Mammary epithelial cell (primary cell): ENCODE measurements around the gene TMEM237.

Experiments
- EZH2 ChIP-seq: IDR thresholded peaks from 2 replicates; pipeline ENCODE4 v1.6.1; 2012; ENCODE audit warnings: low read length, inconsistent platforms, borderline replicate concordance
- TF ChIP-seq, protein P1 (sequence below), 2 donors: IDR thresholded peaks in 1 of 2; conservative IDR thresholded peaks in 1 of 2; 2 replicates each; pipeline ENCODE4 v1.5.1; 2011 to 2012; ENCODE audit warnings: inconsistent platforms in 2 of 2, low read length in 2 of 2, mild to moderate bottlenecking in 2 of 2, control low read depth in 1 of 2, low read depth in 1 of 2; ENCODE audit not compliant: insufficient read depth in 1 of 2; ENCODE audit errors: extremely low read depth in 1 of 2

DNA sequence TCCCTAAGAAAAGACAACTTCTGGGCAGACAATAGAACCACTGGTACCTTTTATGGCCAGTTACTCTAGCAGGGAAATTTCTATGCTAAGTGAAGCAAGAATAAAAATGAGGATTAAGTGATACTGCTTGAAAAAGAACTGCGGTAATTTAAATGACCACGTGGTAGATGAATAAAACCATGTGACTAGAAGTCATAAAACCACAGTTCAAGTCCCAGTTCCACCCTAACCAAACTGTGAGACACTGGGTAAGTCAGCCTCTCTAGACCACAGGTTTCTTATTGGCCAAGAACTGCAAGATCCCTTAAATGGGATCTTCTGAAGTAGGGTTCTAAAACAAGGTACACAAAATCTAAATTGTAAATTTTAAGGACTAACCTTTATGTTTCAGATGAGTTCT, 12.7 kb downstream of the TMEM237 start:
- TF ChIP-seq, protein P1, sequence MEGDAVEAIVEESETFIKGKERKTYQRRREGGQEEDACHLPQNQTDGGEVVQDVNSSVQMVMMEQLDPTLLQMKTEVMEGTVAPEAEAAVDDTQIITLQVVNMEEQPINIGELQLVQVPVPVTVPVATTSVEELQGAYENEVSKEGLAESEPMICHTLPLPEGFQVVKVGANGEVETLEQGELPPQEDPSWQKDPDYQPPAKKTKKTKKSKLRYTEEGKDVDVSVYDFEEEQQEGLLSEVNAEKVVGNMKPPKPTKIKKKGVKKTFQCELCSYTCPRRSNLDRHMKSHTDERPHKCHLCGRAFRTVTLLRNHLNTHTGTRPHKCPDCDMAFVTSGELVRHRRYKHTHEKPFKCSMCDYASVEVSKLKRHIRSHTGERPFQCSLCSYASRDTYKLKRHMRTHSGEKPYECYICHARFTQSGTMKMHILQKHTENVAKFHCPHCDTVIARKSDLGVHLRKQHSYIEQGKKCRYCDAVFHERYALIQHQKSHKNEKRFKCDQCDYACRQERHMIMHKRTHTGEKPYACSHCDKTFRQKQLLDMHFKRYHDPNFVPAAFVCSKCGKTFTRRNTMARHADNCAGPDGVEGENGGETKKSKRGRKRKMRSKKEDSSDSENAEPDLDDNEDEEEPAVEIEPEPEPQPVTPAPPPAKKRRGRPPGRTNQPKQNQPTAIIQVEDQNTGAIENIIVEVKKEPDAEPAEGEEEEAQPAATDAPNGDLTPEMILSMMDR (conservative IDR thresholded peaks at IDR 0.05 in 1 of 2, IDR thresholded peaks at IDR 0.05 in 1 of 2; ENCODE audit: extremely low read depth in 1 of 2, insufficient read depth in 1 of 2, low read depth in 1 of 2, low read length in 2 of 2) = no peak
- no peak for TF ChIP-seq EZH2
